Tibial nerve (tissue), 4 donors: ENCODE data around the gene IRF2BPL. TPM values are rescaled to one million over a fixed set of nuclear protein-coding genes. Genes with fewer than 3 reads are reported as not detected.

Experiments used
- DNase-seq, 2 donors: peaks; one replicate each; pipeline ENCODE4 v3.0.0-alpha.2; 2019; ENCODE audit warnings: low spot score in 2 of 2
- H3K27ac ChIP-seq, 4 donors: fragments of 200-600 bp; sonication (generic) in 3 of 4; one replicate each; pipeline ENCODE4 v1.5.1; 2017 to 2019; ENCODE audit warnings: mild to moderate bottlenecking in 1 of 4
- H3K27me3 ChIP-seq, 2 donors: fragments of 200-600 bp; sonication (generic) in 1 of 2; one replicate each; pipeline versions ENCODE4 v1.5.1 to v1.6.0; 2017 to 2019
- H3K36me3 ChIP-seq, 3 donors: fragments of 200-600 bp; sonication (generic); one replicate each; pipeline ENCODE4 v1.5.1; 2018 to 2019
- H3K4me1 ChIP-seq, 4 donors: fragments of 200-600 bp; sonication (generic) in 3 of 4; one replicate each; pipeline ENCODE4 v1.5.1; 2017 to 2019
- H3K4me3 ChIP-seq, 4 donors: fragments of 200-600 bp; sonication (generic) in 3 of 4; one replicate each; pipeline ENCODE4 v1.5.1; 2017 to 2019; ENCODE audit warnings: mild to moderate bottlenecking in 1 of 4, moderate library complexity in 1 of 4
- H3K9me3 ChIP-seq, 4 donors: fragments of 200-600 bp; sonication (generic) in 3 of 4; one replicate each; pipeline ENCODE4 v1.5.1; 2017 to 2019
- CTCF ChIP-seq, 5 experiments: fragments of 200-600 bp in 3 of 5; fragments of 450-650 bp in 2 of 5; sonication (generic) in 3 of 5; IDR thresholded peaks; one replicate each; pipeline ENCODE4 v1.5.1; 2016 to 2019; ENCODE audit warnings: antibody characterized with exemption in 5 of 5, mild to moderate bottlenecking in 3 of 5, moderate library complexity in 2 of 5
- EP300 ChIP-seq, 2 donors: sonication (generic); formaldehyde crosslinking; IDR thresholded peaks; one replicate each; pipeline ENCODE4 v1.6.1; 2017; ENCODE audit warnings: antibody characterized with exemption in 2 of 2, mild to moderate bottlenecking in 1 of 2
- POLR2A ChIP-seq, 2 donors: fragments of 450-650 bp; IDR thresholded peaks; one replicate each; pipeline ENCODE4 v1.6.1; 2017; ENCODE audit warnings: antibody characterized with exemption in 2 of 2, mild to moderate bottlenecking in 2 of 2, moderate library complexity in 2 of 2
- WGBS, 2 donors: methylation state at CpG; one replicate each; pipeline ENCODE4 v1.1.5; 2018; 5-methylcytosine and 5-hydroxymethylcytosine counted together
- total RNA-seq, 4 donors: library from RNA; depleted of rRNA; stranded (reverse); fragments of >200 nt; gene quantifications; one replicate each; pipeline ENCODE4 v1.1.0, GENCODE V29; 2016

IRF2BPL gene
- total RNA-seq, 4 donors from 2014 or later: 52.4 to 69.2 (median 60.7) TPM

DNA sequence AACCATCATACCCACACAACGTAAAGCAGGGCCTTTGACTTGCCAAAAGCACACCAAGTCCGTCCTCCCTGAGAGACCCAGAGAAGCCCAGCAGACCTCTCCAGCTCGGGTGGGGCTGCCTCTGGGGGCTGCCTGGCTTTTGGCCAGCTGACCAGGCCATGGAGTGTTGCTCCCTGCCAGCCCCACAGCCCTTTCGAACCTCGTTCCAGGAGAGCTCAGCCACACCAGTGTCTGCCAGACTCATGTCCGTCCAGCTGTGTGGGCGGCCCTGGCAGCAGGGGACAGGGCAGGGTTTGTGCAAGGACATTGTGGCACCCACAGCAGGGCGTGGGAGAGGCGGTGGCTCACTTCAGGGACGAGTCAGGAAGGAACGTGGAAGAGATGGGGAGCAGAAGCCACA lies 22.6 kb upstream of the IRF2BPL start:
- no peaks in the 10 kb centered on the region for H3K27me3 ChIP-seq
- TF ChIP-seq CTCF (IDR thresholded peaks at IDR 0.05): no peak
- no peak for TF ChIP-seq POLR2A (IDR thresholded peaks at IDR 0.05)
- peak in 1 of 2 donors; percentile 87 for TF ChIP-seq EP300 (IDR thresholded peaks at IDR 0.05)
- no peak overlapping the region for H3K4me3 ChIP-seq
- H3K4me1 ChIP-seq: peaks cover 0 to 49% (median 17%) of the 10 kb centered on the region in 4 donors
- H3K9me3 ChIP-seq: peaks cover 0 to 8% (median 0%) of the 10 kb centered on the region in 4 donors
- peak in 1 of 2 donors; percentile 36 for DNase-seq
- H3K36me3 ChIP-seq: no peaks in the 10 kb centered on the region
- 15 to 25% methylated on average over 11 of the region's 11 CpGs for WGBS, 2 donors
- peak overlapping the region; percentile 56 to 85 (median 79) for H3K27ac ChIP-seq

DNA sequence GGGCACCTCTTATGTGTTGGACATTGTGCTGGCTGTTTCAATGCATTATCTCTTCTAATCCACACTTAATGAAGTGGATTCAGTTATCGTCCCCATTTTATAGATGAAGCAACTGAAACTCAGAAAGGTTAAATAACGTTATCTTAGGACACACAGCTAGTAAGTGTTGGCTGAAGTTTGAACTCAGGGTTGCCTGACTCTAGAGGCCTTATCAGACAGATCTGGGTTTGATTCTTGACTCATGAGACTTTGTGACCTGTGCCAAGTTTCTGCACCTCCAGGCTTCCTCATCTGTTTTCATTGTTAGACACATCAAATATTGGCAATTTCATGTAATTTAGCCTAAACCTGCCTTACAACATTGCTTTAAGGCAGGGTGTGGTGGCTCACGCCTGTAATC lies 18.2 kb upstream of the IRF2BPL start:
- H3K4me3 ChIP-seq: no peak overlapping the region
- no peaks in the 10 kb centered on the region for H3K27me3 ChIP-seq
- H3K4me1 ChIP-seq: peaks cover 3 to 77% (median 60%) of the 10 kb centered on the region in 4 donors
- H3K36me3 ChIP-seq: no peaks in the 10 kb centered on the region
- DNase-seq: no peak
- no peaks in the 10 kb centered on the region for H3K9me3 ChIP-seq
- TF ChIP-seq EP300 (IDR thresholded peaks at IDR 0.05): no peak
- no peak for TF ChIP-seq POLR2A (IDR thresholded peaks at IDR 0.05)
- no peak for TF ChIP-seq CTCF (IDR thresholded peaks at IDR 0.05)
- 69 to 71% methylated on average over 3 of the region's 3 CpGs for WGBS, 2 donors
- H3K27ac ChIP-seq: peak overlapping the region in 2 of 4 donors; percentile 2 to 98

- Histone ChIP-seq H3K27me3 (no peaks in the 10 kb centered on the region), H3K4me3 (no peak overlapping the region), H3K4me1 (peaks cover 3 to 77% (median 64%) of the 10 kb centered on the region in 4 donors), H3K27ac (peak overlapping the region; percentile 60 to 99 (median 90)), H3K36me3 (no peaks in the 10 kb centered on the region), H3K9me3 (no peaks in the 10 kb centered on the region)
- DNase-seq: no peak
- WGBS, 2 donors: 55% methylated on average over 9 of the region's 9 CpGs
- TF ChIP-seq CTCF (IDR thresholded peaks at IDR 0.05) (no peak), EP300 (IDR thresholded peaks at IDR 0.05) (no peak), POLR2A (IDR thresholded peaks at IDR 0.05) (no peak)
Observed at GRCh38 chr14:77045238-77046162, 17.0 kb upstream of the IRF2BPL start.

DNA sequence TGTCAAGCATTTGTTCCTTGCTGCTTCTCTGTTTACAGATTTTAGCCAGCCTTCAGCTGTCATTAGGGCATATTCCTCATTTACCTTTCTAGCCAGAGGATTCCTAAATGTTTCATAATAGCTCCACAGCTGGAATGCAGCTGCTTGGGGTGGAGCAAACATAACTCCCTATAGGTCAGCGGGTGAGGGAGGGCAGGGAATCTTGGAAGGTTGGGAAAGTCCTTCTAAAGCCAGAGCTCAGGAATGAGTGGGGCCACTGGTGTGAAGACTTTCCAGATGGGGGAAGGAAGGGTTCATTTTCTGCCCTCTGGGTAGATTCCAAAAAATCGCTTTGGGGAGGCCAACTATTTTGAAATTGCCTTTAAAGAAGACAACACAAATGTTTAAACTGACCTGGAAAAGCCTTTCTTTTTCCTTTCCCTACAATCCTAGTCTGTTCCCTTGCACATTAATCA lies 16.3 kb upstream of the IRF2BPL start:
- Histone ChIP-seq H3K27ac (peak overlapping the region; percentile 83 to 99 (median 91)), H3K4me1 (peaks cover 3 to 75% (median 61%) of the 10 kb centered on the region in 4 donors), H3K9me3 (no peaks in the 10 kb centered on the region), H3K4me3 (no peak overlapping the region), H3K36me3 (no peaks in the 10 kb centered on the region), H3K27me3 (no peaks in the 10 kb centered on the region)
- DNase-seq: peak; percentile 67 to 82
- TF ChIP-seq EP300 (IDR thresholded peaks at IDR 0.05) (peak in 1 of 2 donors; percentile 95), CTCF (IDR thresholded peaks at IDR 0.05) (no peak), POLR2A (IDR thresholded peaks at IDR 0.05) (no peak)
- 3 to 7% methylated on average over 2 of the region's 2 CpGs for WGBS, 2 donors

- DNase-seq: no peak
- Histone ChIP-seq H3K36me3 (no peaks in the 10 kb centered on the region), H3K27ac (peak overlapping the region; percentile 83 to 99 (median 91)), H3K27me3 (no peaks in the 10 kb centered on the region), H3K9me3 (no peaks in the 10 kb centered on the region), H3K4me3 (no peak overlapping the region), H3K4me1 (peaks cover 3 to 81% (median 69%) of the 10 kb centered on the region in 4 donors)
- WGBS, 2 donors: 57 to 60% methylated on average over 8 of the region's 8 CpGs
- no peak for TF ChIP-seq POLR2A (IDR thresholded peaks at IDR 0.05)
- TF ChIP-seq CTCF (IDR thresholded peaks at IDR 0.05): no peak
- TF ChIP-seq EP300 (IDR thresholded peaks at IDR 0.05): no peak
Observed at GRCh38 chr14:77043984-77044485, 15.5 kb upstream of the IRF2BPL start.
